ENCODE measurements around the gene SYT1.
"Not testable (repeated sequence)": the region's sequence is repeated elsewhere in the genome, so short reads cannot be mapped to it uniquely, and the experiment has no call there.

SYT1 gene

GRCh38 chr12:78864403-78864869, at the start of gene SYT1:
SYT1 (plus strand) TSS chr12:78864774.
- peak; percentile 97 for DNase-seq

DNA sequence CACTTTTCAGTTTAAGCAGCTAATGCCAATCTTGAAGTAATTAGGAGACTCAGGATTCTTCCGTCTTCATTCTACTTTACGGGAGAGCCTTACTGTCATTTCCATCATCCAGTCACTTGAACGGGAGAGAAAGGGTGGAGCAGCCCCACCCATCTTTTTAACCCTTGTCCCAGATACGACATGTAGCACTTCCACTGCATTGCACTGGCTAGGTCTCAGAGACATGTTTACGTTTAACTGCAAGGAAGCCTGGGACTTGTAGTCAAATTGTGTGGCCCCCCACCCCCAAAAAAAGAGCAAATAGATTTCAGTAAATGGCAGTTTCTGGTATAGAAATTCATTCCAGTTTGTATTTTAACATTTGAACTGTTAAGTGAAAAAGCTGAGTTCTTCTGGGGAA, 46.1 kb upstream of the SYT1 start:
- DNase-seq: no peak

- DNase-seq: no peak
These were observed 43.6 kb upstream of the SYT1 start for GRCh38 chr12:78820946-78821345.

DNA sequence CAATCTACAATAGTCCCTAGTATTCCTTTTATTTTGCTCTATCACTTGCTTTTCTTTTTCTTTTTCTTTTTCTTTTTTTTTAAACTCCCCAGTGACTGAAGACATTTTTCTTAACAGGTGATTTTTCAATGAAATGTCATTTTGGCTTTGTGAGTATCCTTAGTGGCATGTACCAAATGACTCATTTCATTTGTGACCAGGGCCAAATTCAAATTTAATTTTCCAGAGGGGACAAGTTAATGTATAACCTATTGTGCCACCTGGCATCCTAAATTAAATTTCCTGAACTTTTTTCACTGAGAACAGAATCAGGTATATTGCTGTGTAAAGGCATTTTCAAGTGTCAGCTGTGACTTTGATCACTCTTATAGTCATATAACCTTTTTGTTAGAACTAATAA, 39.7 kb upstream of the SYT1 start:
- DNase-seq: no peak

- DNase-seq: no peak
These were observed 34.9 kb upstream of the SYT1 start for GRCh38 chr12:78829690-78830089.

DNA sequence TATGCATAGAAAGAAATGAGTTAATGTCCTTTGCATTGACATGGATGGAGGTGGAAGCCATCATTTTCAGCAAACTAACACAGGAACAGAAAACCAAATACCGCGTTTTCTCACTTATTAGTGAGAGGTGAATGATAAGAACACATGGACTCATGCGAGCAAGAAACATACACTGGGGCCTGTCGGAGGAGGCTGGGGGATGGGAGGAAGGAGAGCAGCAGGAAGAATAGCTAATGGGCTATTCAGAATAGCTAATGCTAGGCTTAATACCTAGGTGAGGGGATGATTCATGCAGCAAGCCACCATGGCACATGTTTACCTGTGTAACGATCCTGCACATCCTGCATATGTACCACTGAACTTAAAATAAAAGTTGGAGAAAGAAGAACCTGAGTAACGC, 29.1 kb upstream of the SYT1 start:
- no peak for DNase-seq

DNA sequence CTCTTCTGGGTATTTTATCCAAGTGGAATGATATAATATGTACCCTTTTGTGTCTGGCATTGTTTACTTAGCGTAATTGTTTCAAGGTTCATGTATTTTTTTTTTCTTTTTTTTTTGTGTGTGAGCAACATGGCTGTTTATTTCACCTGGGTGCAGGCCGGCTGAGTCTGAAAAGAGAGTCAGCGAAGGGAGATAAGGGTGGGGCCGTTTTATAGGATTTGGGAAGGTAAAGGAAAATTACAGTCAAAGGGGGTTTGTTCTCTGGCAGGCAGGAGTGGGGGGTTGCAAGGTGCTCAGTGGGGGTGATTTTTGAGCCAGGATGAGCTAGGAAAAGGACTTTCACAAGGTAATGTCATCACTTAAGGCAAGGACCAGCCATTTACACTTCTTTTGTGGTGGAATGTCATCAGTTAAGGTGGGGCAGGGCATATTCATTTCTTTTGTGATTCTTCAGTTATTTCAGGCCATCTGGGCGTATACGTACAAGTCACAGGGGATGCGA, 24.0 kb upstream of the SYT1 start:
- not testable (repeated sequence) for DNase-seq

DNA sequence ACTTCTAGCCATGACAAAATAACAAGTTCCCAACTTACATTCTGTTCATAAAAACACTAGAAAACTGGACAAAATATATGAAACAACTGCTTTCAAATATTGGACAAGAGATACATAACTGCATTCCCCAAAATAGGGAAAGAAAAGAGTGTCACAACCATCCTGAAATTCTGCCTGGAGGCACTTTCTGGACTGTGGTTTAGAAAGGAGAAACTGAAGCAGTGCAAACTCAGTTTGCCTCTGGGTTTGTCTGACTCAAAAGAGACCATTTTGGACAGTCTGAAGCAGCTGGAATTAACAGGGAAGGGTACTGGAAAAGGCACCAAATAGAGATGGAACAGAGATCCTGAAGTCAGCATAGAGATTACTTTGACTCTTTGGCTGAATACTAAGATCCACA, 11.3 kb upstream of the SYT1 start:
- no peak for DNase-seq

- DNase-seq: peak; percentile 83
These were observed 832 bp upstream of the SYT1 start for GRCh38 chr12:78863482-78864402.

DNA sequence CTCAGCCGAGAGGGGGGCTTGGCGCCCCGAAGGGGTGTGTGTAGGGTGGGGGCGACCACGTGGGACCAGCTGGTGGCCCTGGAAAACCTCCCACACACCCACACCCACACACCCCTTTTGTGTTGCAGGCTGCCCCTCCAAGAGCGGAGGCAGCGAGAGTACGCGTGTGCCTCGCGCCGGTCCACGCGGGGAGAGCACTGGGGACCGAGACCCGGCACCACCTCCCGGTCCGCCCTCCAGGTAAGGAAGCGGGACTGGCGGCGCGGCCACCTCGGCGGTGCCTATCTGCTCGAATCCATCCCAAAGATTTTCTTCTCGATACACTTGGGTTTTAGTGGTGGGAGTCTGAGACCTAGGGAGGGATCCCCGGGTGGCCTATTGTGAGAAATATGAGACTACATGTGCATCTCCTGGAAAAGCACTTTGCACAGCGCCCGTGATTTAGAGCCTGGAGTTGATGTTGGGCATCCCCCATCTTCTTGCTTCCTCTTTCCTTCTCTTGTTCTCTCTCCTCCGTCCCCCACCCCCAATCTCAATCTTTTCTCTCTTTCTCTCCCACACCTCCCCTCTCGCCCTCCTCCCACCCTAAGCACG, 393 bp downstream of the SYT1 start:
- no peak for DNase-seq

- DNase-seq: peak; percentile 61
These were observed 942 bp downstream of the SYT1 start for GRCh38 chr12:78865516-78865915.

- DNase-seq: no peak
These were observed 1.9 kb downstream of the SYT1 start for GRCh38 chr12:78866518-78866917.

DNA sequence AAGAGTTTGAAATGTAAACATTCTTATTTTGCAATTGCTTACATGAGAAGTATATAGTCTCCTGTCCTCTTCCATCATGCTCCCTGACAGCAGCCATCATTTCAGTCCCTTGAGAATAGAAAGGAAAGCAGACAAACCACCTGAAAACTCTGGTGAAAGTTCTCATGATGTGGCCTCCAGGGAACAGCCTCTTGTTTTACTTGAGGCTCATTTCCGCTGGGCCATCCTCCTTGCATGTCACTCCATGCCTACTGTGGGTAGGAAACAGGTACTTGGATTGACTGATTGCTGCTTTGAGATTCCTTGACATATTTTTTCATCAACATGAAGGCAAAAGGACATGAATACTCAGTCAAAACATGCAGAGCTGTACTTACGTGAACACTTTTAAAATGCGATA, 6.0 kb downstream of the SYT1 start:
- DNase-seq: no peak

DNA sequence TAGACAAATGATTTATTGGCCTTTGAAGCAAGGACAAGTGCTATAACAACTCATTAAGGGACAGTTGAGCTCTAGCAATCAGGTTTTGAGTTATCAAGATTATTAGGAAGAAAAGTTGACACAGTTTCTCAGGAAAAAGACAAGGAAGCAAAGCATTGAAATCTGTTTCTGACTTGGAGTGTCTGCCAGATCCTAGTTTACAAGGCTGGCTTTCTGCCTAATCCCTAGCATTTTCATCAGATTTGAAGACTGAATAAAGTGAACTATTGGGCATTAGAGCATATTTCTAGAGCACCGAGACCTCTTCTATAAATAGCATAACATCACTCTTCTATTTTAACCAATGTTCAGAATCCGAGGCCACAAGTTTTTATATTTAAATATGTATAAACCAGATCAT, 7.0 kb downstream of the SYT1 start:
- no peak for DNase-seq

- no peak for DNase-seq
These were observed 13.9 kb downstream of the SYT1 start for GRCh38 chr12:78878459-78878858.

- DNase-seq: no peak
These were observed 14.3 kb downstream of the SYT1 start for GRCh38 chr12:78878866-78879265.

DNA sequence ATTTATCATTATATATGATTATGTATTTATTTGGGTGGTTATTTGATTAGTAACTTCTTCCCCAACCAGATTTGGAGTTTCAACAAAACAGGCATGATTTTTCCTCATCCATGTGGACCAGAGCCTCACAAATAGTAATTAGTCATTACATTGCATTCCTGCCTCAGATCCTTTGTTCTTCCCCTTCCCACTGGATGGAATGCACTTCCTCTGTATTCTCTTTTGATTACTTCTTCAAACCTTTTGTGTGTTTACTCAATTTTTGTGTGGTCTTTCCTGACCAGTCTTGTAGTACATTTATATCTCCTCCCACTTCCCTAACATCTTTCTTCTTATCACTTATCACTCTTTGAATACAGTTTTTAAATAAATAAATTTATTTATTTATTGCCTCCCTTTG, 15.5 kb downstream of the SYT1 start:
- DNase-seq: no peak

- DNase-seq: no peak
These were observed 17.1 kb downstream of the SYT1 start for GRCh38 chr12:78881685-78882084.

DNA sequence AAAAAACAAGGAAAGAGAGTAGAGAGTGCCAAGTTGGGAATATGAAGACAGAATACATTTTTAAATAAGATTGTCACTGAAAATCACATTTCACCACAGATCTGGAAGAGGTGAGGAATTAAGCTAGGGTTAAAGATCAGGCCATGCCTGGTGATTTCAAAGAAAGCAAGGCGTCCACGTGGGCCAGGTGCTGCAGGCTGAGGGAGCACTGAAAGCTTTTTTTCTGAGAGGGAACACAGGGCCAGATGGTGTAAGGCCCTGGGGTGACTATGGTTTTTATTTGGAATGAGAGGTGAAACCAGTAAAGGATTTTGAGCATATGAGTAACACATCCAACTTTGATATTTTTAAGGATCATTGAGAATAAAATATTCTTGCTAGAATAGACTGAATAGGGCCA, 20.9 kb downstream of the SYT1 start:
- no peak for DNase-seq

DNA sequence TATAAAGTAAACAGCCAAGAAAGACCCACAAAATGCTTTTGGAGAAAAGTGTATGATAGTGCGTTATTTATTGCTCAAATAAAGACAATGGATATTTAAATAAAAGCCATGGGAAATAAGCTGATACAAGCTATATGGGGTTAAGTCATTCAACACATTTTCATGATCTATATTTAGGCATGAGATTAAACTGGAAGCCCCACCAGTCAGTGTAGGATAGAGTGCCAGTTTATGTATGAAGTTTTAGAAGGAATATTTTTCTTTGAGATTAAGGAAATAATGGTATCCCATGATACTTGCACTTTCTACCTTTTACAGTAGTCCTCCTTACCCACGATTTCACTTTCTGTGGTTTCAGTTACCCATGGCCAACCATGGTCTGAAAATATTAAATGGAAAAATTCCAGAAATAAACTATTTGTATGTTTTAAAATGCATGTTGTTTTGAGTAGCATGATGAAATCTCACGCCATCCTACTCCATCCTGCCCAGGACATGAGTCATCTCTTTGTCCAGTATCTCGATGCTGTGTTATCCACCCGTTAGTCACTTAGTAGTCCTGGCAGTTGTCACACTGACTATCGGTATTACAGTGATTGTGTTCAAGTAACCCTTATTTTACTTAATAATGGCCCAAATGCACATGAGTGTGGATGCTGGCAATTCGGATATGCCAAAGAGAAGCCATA, 22.3 kb downstream of the SYT1 start:
- DNase-seq: no peak

DNA sequence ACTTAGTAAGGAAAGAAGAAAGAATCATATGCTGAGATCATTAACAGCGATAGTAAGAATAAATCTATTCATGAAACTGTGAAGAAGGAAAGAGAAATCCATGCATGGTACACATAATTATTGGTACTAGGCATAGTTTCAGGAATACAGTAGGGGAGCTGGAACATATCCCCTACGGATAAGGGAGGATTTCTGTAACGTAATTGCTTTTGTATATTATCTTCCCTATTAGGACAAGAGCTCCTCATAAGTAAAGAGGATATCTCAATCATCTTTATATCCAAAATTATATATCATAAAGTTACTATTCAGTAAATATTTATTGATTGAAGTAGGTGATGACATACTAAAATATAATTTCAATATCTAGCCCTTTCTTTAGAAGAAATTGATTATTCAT, 22.9 kb downstream of the SYT1 start:
- no peak for DNase-seq

- no peak for DNase-seq
These were observed 24.0 kb downstream of the SYT1 start for GRCh38 chr12:78888568-78888967.

DNA sequence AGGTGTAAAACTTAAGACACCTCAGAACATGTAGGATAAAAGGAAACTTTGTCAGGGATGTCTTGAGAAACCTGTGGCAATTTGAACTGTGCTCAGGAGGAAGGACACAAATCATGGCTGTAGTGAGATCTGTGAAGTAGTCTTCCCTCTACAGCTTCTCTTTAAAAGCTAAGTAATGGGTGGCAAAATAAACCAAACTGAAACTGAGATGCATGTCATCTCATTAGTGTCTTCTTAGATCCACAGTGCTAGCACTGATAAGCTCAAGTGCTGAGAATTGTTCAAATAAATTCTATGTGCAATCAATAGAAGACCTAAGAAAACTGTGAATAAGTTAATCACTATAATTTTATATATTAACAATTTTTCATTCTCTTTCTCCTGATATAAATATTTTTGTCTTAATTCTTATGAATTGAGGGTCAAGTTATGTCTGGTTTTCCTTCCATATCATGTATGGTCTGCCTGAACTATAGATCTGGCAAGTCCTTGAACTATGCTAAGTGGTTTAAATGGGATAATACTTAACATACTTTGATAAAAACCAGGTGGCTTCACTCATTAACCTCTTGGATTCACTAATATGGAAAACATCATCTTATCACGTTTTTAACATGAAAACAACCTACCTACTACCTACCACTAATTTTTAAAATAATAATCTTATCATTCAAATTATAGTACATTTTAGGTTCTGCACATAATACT, 27.2 kb downstream of the SYT1 start:
- no peak for DNase-seq

All from NCI-H1105 (cell line).